Measurements from ENCODE around the gene FAM76A.

DNA sequence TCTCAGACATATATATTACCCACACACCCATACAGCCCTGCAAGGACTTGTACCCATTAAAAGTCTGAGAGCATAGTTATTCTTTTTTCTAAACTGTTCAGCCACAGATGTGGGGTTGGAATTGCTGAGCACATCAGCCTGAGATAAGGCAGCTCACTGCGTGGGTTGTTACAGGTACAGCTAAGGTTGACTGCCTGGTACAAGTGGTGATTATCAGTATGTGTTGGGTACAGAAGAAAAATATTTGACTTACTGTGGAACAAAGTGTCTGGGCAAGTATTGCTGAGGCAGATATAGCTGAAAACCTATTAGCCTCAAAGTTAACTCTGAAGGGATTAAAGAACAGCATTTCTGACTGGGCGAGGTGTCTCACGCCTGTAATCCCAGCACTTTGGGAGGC is 52.3 kb downstream of the FAM76A start:
- no peak for TF ChIP-seq PRMT5 (CRISPR knock-in tag; IDR thresholded peaks at IDR 0.05)
- TF ChIP-seq, protein P1, sequence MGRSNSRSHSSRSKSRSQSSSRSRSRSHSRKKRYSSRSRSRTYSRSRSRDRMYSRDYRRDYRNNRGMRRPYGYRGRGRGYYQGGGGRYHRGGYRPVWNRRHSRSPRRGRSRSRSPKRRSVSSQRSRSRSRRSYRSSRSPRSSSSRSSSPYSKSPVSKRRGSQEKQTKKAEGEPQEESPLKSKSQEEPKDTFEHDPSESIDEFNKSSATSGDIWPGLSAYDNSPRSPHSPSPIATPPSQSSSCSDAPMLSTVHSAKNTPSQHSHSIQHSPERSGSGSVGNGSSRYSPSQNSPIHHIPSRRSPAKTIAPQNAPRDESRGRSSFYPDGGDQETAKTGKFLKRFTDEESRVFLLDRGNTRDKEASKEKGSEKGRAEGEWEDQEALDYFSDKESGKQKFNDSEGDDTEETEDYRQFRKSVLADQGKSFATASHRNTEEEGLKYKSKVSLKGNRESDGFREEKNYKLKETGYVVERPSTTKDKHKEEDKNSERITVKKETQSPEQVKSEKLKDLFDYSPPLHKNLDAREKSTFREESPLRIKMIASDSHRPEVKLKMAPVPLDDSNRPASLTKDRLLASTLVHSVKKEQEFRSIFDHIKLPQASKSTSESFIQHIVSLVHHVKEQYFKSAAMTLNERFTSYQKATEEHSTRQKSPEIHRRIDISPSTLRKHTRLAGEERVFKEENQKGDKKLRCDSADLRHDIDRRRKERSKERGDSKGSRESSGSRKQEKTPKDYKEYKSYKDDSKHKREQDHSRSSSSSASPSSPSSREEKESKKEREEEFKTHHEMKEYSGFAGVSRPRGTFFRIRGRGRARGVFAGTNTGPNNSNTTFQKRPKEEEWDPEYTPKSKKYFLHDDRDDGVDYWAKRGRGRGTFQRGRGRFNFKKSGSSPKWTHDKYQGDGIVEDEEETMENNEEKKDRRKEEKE (IDR thresholded peaks at IDR 0.05; ENCODE audit: borderline replicate concordance in 1 of 2, control insufficient read depth in 1 of 2, low read depth in 2 of 2, low read length in 1 of 2): no peak
- TF ChIP-seq ZNF589 (CRISPR knock-in tag; IDR thresholded peaks at IDR 0.05; ENCODE audit: low read depth): no peak
- TF ChIP-seq, protein P2, sequence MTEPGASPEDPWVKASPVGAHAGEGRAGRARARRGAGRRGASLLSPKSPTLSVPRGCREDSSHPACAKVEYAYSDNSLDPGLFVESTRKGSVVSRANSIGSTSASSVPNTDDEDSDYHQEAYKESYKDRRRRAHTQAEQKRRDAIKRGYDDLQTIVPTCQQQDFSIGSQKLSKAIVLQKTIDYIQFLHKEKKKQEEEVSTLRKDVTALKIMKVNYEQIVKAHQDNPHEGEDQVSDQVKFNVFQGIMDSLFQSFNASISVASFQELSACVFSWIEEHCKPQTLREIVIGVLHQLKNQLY (CRISPR knock-in tag; conservative IDR thresholded peaks at IDR 0.05): no peak

All from K562 (cell line).